Right ventricle myocardium superior (tissue), 1 donor: ENCODE results near the gene RHBDF2. TPM values are rescaled to one million over a fixed set of nuclear protein-coding genes. Genes with fewer than 3 reads are reported as not detected.

ENCODE experiments used
- ATAC-seq: fragments of 200-7000 bp; cut with Tn5 transposase; one replicate; pipeline ENCODE4 v1.9.1; 2020; ENCODE audit warnings: mild to moderate bottlenecking; ENCODE audit not compliant: poor library complexity
- DNase-seq: peaks from one replicate; pipeline ENCODE4 v3.0.0-alpha.2; 2020
- intact Hi-C: fragments of 100-400 bp; cut with DNase I; formaldehyde crosslinking; loops from one replicate; pipeline ENCODE4 v1.11.2; 2022
- total RNA-seq: library from RNA; stranded (reverse); fragmentation: NEBNext Ultra II Directional; extraction: Animal tissue kit (Norgen Biotek cat#: 25700); gene quantifications from one replicate; pipeline ENCODE4 v1.2.1, GENCODE V29; 2021
- donor health status: DM: no; HTN: yes; CAD: no; lungs with severe emphysema.

The RHBDF2 gene
- total RNA-seq, 1 donor from 2014 or later, result 15.4 TPM

- ATAC-seq (peak; percentile 58), DNase-seq (peak; percentile 83)
- intact Hi-C loops, result no loop called here
Observed at GRCh38 chr17:76492989-76493501, 8.2 kb downstream of the RHBDF2 start.

GRCh38 chr17:76492123-76492988 lies 8.9 kb downstream of the RHBDF2 start:
- intact Hi-C loops, result no loop called here
- ATAC-seq (peak; percentile 32), DNase-seq (peak; percentile 57)

DNA sequence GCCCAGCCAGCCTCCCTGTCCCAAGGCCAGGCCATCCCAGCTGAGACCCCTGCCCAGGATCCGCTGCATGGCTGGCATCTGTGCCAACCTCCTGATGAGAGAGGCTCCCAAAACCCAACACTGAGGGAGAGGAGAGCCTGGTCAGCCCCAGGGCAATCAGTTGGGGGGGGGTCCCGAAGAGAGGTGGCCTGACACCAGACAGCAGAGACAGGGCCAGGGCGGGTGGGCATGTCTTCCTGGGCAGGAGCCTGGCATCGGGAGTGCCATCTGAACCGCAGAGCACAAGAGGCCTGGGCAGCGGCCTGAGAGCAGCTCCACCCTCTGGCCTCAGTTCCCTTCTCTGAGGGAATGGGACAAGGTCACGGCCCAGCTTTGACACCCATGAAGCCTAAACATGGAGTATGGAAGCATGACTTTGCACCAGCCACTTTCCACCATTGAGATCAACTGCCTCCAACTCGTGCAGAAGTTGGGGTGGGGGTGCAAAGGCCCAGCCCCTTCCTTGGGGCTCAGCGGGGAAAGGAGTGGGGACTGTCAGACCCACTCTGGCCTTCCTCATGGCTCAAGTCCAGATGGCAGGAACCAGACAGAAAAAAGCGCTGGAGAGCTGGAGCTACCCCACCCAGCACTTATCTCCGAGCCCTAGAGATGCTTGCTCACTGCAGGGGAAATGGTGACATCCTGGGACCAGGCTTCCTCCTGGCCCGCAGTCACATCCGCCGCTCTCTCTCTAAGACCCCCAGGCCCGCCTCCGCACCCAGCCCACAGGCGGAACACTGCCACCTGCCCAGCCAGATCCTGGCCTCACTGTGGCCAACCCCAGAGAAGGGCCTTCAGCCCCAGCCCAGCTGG lies 9.7 kb downstream of the RHBDF2 start:
- peak; percentile 23 for ATAC-seq
- intact Hi-C loops, result no loop called here
- DNase-seq, result peak; percentile 63

DNA sequence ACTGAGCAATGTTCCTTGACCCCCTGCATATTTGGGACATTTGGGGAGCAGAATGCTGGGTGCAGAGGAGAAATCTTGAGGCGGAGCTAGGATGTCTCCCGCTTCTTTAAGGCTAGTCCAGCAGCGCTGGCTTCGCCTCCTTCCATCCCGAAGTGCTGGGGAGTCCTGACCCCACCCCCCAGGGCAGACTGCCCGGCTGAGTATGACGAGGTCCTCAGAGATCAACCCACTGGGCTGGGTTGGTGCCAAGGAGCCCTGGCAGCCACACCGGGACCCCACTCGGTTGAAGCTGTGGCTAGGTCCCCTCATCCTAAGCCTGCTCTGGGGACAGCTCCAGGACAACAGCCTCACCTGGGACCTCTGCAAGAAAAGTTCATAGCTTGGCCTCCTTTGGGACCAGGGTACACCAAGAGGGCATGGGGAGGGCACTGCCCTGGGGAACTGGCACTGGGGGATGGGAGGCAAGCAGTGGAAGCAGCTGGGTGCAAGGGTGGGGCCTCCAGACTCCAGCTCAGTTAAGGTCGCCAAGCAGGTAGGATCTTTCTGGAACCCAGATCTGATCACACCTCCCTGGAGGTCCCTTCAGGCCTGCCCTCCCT lies 11.0 kb downstream of the RHBDF2 start:
- ATAC-seq, result no peak
- intact Hi-C loops, result no loop called here
- DNase-seq, result no peak

GRCh38 chr17:76487451-76488192 lies 13.6 kb downstream of the RHBDF2 start:
- intact Hi-C loops, result no loop called here
- DNase-seq (no peak), ATAC-seq (no peak)

- ATAC-seq, result peak; percentile 70
- intact Hi-C loops, result no loop called here
- DNase-seq, result peak; percentile 71
Observed at GRCh38 chr17:76485569-76485968, 15.7 kb downstream of the RHBDF2 start.

- ATAC-seq (no peak), DNase-seq (no peak)
- intact Hi-C loops, result no loop called here
Observed at GRCh38 chr17:76484228-76484725, 16.9 kb downstream of the RHBDF2 start.

- no peak for DNase-seq
- intact Hi-C loops, result no loop called here
Observed at GRCh38 chr17:76481071-76481655, 20.1 kb downstream of the RHBDF2 start.

GRCh38 chr17:76480632-76481031 lies 20.6 kb downstream of the RHBDF2 start:
- DNase-seq (no peak), ATAC-seq (no peak)
- intact Hi-C loops, result no loop called here

More at GRCh38 chr17:76481071-76481655, 20.1 kb downstream of the RHBDF2 start:
- ATAC-seq, result peak; percentile 39

DNA sequence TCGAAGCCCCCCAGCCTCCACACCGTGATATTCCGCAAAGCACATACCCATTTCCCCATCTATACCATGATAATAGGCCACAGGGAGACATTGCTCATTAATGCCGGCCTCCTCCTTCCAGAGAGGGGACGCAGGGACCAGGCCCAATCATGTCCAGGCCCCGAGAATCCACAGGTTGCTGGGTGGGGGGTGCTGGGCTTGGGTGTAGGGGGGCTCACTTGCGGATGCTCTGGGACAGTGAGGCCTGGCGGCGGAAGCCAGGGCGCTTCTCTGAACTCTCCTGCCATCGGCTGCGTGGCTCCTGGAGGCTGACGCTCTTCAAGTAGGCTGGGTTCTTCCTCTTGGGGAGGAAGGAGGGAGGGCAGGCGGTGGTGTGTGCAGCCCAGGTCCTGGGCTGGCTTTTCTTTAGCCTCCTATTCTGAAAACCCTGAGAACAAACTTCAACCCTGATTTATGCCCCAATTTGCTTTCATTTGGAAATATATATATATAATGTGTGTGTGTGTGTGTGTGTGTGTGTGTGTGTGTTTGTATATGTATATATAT lies 21.6 kb downstream of the RHBDF2 start:
- DNase-seq (no peak), ATAC-seq (no peak)
- intact Hi-C loops, result no loop called here

DNA sequence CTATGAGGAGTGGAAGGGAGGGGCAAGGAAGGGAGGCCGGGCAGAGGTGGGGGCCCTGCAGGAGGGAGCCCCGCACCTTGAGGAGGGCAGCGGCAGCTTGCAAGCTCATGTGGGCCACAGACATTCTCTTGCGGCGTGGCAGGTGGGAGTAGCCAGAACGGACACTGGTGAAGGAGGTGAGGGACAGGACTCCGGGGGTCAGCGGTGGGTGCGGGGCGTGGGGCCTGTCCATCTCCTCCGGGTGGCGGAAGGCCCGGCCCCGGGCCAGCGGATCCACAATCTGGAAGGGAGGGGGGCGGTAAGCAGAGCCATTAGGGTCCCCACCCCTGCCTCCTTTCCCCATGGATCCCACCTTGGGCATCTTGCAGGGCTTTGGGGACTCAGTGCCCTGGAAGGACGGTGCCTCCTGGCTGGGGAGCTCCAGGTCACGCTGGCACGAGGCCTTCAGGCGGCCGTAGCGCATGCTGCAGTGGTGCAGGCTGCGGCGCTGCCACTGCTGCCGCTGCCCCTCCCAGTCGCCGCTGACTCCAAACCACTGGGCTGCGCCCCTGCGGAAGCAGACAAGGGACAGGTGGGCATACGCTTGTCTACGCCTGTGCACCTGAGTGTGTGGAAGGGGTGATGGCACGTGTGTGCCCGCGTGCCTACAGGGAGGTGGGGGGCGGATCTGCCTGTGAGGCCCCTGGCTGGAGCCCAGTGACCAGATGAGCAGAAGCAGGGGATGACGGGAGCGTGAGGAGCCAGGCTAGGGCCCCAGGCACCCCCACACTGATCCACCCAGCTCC lies 22.3 kb downstream of the RHBDF2 start:
- ATAC-seq (no peak), DNase-seq (no peak)
- intact Hi-C loops, result no loop called here

DNA sequence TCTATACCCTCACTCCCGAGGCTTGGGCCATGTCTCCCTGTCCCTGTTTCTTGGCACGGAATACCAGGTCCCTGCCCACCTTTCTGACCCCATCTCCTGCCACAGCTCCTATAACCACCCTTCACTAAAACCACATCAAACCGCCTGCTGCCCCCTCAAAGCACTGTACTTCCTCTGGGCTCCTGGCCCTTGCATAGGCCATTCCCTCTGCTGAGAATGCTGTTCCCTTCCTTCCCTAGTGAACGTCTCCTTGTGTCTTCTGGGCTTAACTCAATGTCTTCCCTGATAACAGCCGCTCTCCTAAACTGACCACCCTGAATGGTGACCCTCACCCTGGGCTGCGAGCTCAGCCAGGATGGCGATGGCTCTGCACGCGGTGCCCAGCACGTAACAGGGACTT lies 23.1 kb downstream of the RHBDF2 start:
- intact Hi-C loops, result no loop called here
- ATAC-seq (no peak), DNase-seq (no peak)

GRCh38 chr17:76477576-76477975 lies 23.6 kb downstream of the RHBDF2 start:
- ATAC-seq (no peak), DNase-seq (no peak)
- intact Hi-C loops, result no loop called here

GRCh38 chr17:76476736-76477135 lies 24.5 kb downstream of the RHBDF2 start:
- intact Hi-C loops, result no loop called here
- no peak for DNase-seq
- no peak for ATAC-seq

DNA sequence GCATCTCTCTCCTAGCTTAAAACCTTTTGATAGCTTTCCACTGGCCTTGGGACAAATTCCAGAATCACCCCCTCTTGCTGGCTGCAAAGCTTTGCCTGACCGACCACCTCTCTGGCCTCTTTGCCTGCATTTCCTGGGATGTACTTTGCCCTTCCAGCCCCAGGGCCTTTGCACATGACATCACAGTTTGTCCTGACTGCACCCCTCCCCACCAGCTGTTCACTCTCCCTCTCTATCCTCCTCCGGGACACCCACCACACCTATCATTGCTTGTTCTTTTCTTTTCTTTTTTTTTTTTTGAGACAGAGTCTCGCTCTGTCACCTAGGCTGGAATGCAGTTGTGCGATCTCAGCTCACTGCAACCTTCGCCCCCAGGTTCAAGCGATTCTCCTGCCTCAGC lies 25.9 kb downstream of the RHBDF2 start:
- no peak for DNase-seq
- no peak for ATAC-seq
- intact Hi-C loops, result no loop called here

- ATAC-seq (no peak), DNase-seq (no peak)
- intact Hi-C loops, result no loop called here
Observed at GRCh38 chr17:76474894-76475293, 26.3 kb downstream of the RHBDF2 start.

DNA sequence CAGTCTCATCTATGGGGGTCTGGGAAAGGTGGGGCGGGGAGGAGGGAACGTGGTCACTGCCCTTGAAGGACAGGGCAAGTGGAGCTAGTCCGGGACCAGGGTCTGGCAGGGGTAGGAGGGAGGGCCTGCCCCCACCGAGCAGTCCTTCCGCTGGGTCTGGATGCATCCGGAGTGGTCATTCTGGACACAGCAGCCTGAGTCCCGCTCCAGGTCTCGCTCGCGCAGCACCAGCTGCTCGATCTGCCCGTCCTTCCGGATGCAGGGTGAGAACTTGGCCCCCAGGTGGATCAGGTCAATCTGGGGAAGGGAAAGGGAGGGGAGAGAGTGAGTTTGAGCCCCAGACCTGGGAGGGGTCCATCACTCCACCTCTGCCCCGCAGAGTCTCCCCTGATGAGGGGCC lies 27.0 kb downstream of the RHBDF2 start:
- DNase-seq (no peak), ATAC-seq (no peak)
- intact Hi-C loops, result no loop called here
